HG03521 (cell line): ENCODE measurements around the gene PSMD2.
"Not testable (repeated sequence)": the region's sequence is repeated elsewhere in the genome, so short reads cannot be mapped to it uniquely, and the experiment has no call there.

Experiments
- ATAC-seq: cut with Tn5 transposase; IDR thresholded peaks from one replicate; pipeline ENCODE4 v1.9.1; 2021; ENCODE audit warnings: mild to moderate bottlenecking, moderate library complexity; ENCODE audit not compliant: unreplicated experiment

The PSMD2 gene

GRCh38 chr3:184337981-184338380 is 38.9 kb downstream of the PSMD2 start:
- no peak for ATAC-seq

- no peak for ATAC-seq
These were observed 39.5 kb downstream of the PSMD2 start for GRCh38 chr3:184338511-184338945.

- ATAC-seq: no peak
These were observed 40.0 kb downstream of the PSMD2 start for GRCh38 chr3:184339001-184339400.

- ATAC-seq: not testable (repeated sequence)
These were observed 40.6 kb downstream of the PSMD2 start for GRCh38 chr3:184339451-184340135.

- ATAC-seq: no peak
These were observed 42.9 kb downstream of the PSMD2 start for GRCh38 chr3:184341925-184342324.

GRCh38 chr3:184343200-184343876 is 44.3 kb downstream of the PSMD2 start:
- no peak for ATAC-seq

- no peak for ATAC-seq
These were observed 45.7 kb downstream of the PSMD2 start for GRCh38 chr3:184344579-184345316.

- ATAC-seq: no peak
These were observed 46.5 kb downstream of the PSMD2 start for GRCh38 chr3:184345317-184346144.

GRCh38 chr3:184346480-184347190 is 47.6 kb downstream of the PSMD2 start:
- no peak for ATAC-seq

- ATAC-seq: no peak
These were observed 48.4 kb downstream of the PSMD2 start for GRCh38 chr3:184347321-184348056.

- ATAC-seq: no peak
These were observed 49.0 kb downstream of the PSMD2 start for GRCh38 chr3:184348057-184348382.

- no peak for ATAC-seq
These were observed 50.8 kb downstream of the PSMD2 start for GRCh38 chr3:184349563-184350470.

- no peak for ATAC-seq
These were observed 51.6 kb downstream of the PSMD2 start for GRCh38 chr3:184350618-184351017.

- ATAC-seq: no peak
These were observed 52.6 kb downstream of the PSMD2 start for GRCh38 chr3:184351511-184352148.

GRCh38 chr3:184352149-184352785 is 53.2 kb downstream of the PSMD2 start:
- no peak for ATAC-seq

- ATAC-seq: no peak
These were observed 54.0 kb downstream of the PSMD2 start for GRCh38 chr3:184352897-184353545.

- no peak for ATAC-seq
These were observed 54.5 kb downstream of the PSMD2 start for GRCh38 chr3:184353546-184353941.
